Glutamatergic neuron (in vitro differentiated cells): ENCODE measurements around the gene EML2. TPM values are rescaled to one million over a fixed set of nuclear protein-coding genes. Genes with fewer than 3 reads are reported as not detected.
"Not testable (repeated sequence)": the region's sequence is repeated elsewhere in the genome, so short reads cannot be mapped to it uniquely, and the experiment has no call there.

ENCODE experiments used
- DNase-seq: peaks from one replicate; pipeline ENCODE4 v3.0.0; 2022
- H3K27ac Mint-ChIP-seq: one replicate; pipeline ENCODE4 v1.8.0; 2020; ENCODE audit warnings: mild to moderate bottlenecking, mixed read lengths, inconsistent platforms; ENCODE audit not compliant: unreplicated experiment
- H3K27me3 Mint-ChIP-seq: one replicate; pipeline ENCODE4 v1.8.0; 2020; ENCODE audit warnings: mild to moderate bottlenecking, moderate library complexity, mixed read lengths, inconsistent platforms; ENCODE audit not compliant: unreplicated experiment
- H3K36me3 Mint-ChIP-seq: one replicate; pipeline ENCODE4 v1.8.0; 2020; ENCODE audit warnings: mild to moderate bottlenecking, mixed read lengths, inconsistent platforms; ENCODE audit not compliant: unreplicated experiment
- H3K4me1 Mint-ChIP-seq: one replicate; pipeline ENCODE4 v1.8.0; 2020; ENCODE audit warnings: mild to moderate bottlenecking, low read depth, mixed read lengths, inconsistent platforms; ENCODE audit not compliant: unreplicated experiment
- H3K4me3 Mint-ChIP-seq: one replicate; pipeline ENCODE4 v1.8.0; 2020; ENCODE audit warnings: mild to moderate bottlenecking, mixed read lengths, inconsistent platforms; ENCODE audit not compliant: unreplicated experiment
- H3K9me3 Mint-ChIP-seq: one replicate; pipeline ENCODE4 v1.8.0; 2020; ENCODE audit warnings: mild to moderate bottlenecking, moderate library complexity, mixed read lengths, inconsistent platforms; ENCODE audit not compliant: unreplicated experiment
- total RNA-seq: library from RNA; stranded (reverse); fragmentation: NEBNext Ultra II Directional; extraction: Animal tissue kit (Norgen Biotek cat#: 25700); gene quantifications from one replicate; pipeline ENCODE4 v1.2.1, GENCODE V29; 2021; ENCODE audit not compliant: unreplicated experiment
- TF ChIP-seq, protein P1 (sequence below): fragments of 200-600 bp; sonication (generic); IDR thresholded peaks from one replicate; pipeline ENCODE4 v1.5.0; 2021; ENCODE audit not compliant: partially characterized antibody, unreplicated experiment

The EML2 gene
- total RNA-seq, 1 donor from 2014 or later = 53.2 TPM

DNA sequence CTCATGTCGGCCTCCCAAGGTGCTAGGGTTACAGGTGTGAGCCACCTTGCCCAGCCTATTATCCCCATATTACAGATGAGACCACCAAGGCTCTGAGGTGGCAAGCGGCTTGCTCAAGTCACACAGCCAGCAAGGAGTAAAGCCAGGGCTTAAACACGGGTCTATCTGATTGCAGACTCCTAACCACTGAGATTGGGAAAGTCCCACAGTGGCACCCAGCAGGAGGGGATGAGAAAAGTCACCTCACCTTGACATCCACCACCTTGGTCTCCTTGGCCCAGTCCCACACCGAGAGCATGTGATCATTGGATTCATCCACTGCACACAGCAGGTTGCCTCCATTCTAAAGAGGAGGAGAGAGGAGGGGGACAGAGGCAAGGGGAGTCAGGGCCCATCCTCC is 9.5 kb downstream of the EML2 start:
- Mint-ChIP-seq H3K36me3 (no peaks in the 10 kb centered on the region), H3K27me3 (no peaks in the 10 kb centered on the region), H3K4me1 (peaks cover 4% of the 10 kb centered on the region), H3K4me3 (no peak overlapping the region), H3K9me3 (peaks cover 3% of the 10 kb centered on the region), H3K27ac (no peak overlapping the region)
- no peak for DNase-seq
- TF ChIP-seq, protein P1, sequence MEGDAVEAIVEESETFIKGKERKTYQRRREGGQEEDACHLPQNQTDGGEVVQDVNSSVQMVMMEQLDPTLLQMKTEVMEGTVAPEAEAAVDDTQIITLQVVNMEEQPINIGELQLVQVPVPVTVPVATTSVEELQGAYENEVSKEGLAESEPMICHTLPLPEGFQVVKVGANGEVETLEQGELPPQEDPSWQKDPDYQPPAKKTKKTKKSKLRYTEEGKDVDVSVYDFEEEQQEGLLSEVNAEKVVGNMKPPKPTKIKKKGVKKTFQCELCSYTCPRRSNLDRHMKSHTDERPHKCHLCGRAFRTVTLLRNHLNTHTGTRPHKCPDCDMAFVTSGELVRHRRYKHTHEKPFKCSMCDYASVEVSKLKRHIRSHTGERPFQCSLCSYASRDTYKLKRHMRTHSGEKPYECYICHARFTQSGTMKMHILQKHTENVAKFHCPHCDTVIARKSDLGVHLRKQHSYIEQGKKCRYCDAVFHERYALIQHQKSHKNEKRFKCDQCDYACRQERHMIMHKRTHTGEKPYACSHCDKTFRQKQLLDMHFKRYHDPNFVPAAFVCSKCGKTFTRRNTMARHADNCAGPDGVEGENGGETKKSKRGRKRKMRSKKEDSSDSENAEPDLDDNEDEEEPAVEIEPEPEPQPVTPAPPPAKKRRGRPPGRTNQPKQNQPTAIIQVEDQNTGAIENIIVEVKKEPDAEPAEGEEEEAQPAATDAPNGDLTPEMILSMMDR = no peak

GRCh38 chr19:45628219-45628618 is 11.0 kb downstream of the EML2 start:
- not testable (repeated sequence) for H3K9me3 Mint-ChIP-seq, H3K36me3 Mint-ChIP-seq, H3K27me3 Mint-ChIP-seq, H3K4me3 Mint-ChIP-seq, DNase-seq, H3K4me1 Mint-ChIP-seq, H3K27ac Mint-ChIP-seq

- H3K27me3 Mint-ChIP-seq = peaks cover 5% of the 10 kb centered on the region
- no peak for DNase-seq
- H3K9me3 Mint-ChIP-seq = peaks cover 7% of the 10 kb centered on the region
- H3K4me1 Mint-ChIP-seq = no peaks in the 10 kb centered on the region
- TF ChIP-seq, protein P1 = no peak
- no peak overlapping the region for H3K4me3 Mint-ChIP-seq
- H3K36me3 Mint-ChIP-seq = peaks cover 7% of the 10 kb centered on the region
- no peak overlapping the region for H3K27ac Mint-ChIP-seq
Measured at GRCh38 chr19:45623984-45624383, 15.2 kb downstream of the EML2 start.

DNA sequence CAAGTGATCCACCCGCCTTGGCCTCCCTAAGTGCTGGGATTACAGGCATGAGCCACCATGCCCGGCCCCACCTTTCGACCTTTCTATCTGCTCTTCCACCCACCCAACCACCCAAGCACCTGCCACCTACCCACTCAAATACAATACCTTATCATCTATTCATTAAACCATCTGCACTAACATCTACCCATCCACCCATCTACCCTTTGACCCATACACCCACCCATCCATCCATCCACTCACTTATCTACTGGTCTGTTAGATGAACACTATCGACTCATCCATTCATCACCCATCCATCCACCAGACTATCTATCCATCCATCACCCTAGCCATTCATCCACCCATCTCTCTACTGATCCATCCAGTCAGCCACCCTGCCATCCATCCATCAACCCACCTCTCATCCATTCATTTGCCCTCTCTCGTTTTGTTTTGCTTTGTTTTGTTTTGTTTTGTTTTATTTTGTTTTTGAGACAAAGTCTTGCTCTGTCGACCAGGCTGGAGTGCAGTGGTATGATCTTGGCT is 17.2 kb downstream of the EML2 start:
- TF ChIP-seq, protein P1 = no peak
- DNase-seq = no peak
- Mint-ChIP-seq H3K27ac (peak overlapping the region; percentile 1), H3K9me3 (peaks cover 7% of the 10 kb centered on the region), H3K27me3 (peaks cover 5% of the 10 kb centered on the region), H3K36me3 (peaks cover 7% of the 10 kb centered on the region), H3K4me3 (no peak overlapping the region), H3K4me1 (no peaks in the 10 kb centered on the region)

- H3K27me3 Mint-ChIP-seq = peaks cover 5% of the 10 kb centered on the region
- no peaks in the 10 kb centered on the region for H3K4me1 Mint-ChIP-seq
- TF ChIP-seq, protein P1 = no peak
- H3K36me3 Mint-ChIP-seq = peaks cover 7% of the 10 kb centered on the region
- H3K9me3 Mint-ChIP-seq = peaks cover 7% of the 10 kb centered on the region
- H3K27ac Mint-ChIP-seq = no peak overlapping the region
- no peak overlapping the region for H3K4me3 Mint-ChIP-seq
- no peak for DNase-seq
Measured at GRCh38 chr19:45621389-45621788, 17.8 kb downstream of the EML2 start.

DNA sequence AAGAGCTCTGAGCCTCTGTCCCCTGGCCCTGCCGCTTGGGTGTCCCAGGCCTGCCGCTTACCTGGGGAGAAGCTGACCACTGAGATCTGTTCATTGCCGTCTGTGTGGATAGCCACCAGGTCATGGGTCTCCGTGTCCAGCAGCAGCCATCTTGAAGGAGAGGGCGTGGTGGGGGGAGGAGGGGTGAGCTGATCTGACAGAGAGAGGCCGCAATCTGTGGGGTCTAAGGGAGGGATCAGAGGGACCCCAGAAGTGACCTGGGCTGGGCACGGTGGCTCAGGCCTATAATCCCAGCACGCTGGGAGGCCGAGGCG is 22.5 kb downstream of the EML2 start:
- Mint-ChIP-seq H3K27ac (no peak overlapping the region), H3K4me3 (no peak overlapping the region), H3K9me3 (peaks cover 2% of the 10 kb centered on the region), H3K36me3 (peaks cover 8% of the 10 kb centered on the region), H3K27me3 (no peaks in the 10 kb centered on the region), H3K4me1 (no peaks in the 10 kb centered on the region)
- TF ChIP-seq, protein P1 = no peak
- no peak for DNase-seq
